K562 (cell line): ENCODE results near the gene MCM9. TPM values are rescaled to one million over a fixed set of nuclear protein-coding genes. Genes with fewer than 3 reads are reported as not detected.

Experiments
- ATAC-seq: fragments of 200-7000 bp; cut with Tn5 transposase; 3 replicates; pipeline ENCODE4 v1.9.1; 2020; ENCODE audit warnings: moderate library complexity
- BruUV-seq: library from RNA; stranded (reverse); fragments of 400-500 nt; replicated peaks from 2 replicates; lab custom pipeline; 2021; lab: Mats Ljungman, UMichigan
- CTCF ChIA-PET: fragments of 300-600 bp; formaldehyde crosslinking; extraction: SDS; loops from one replicate; lab custom pipeline; 2021; ENCODE audit warnings: low intra/inter-chr PET ratio; lab: Yijun Ruan, JAX
- POLR2A ChIA-PET: fragments of 300-600, 350-650 bp; sonication (Branson Sonifier 250); formaldehyde crosslinking; extraction: SDS; loops from one replicate; lab custom pipeline; 2021; ENCODE audit warnings: antibody characterized with exemption, inconsistent platforms; lab: Yijun Ruan, JAX
- DNase-seq, 4 experiments: peaks; one replicate each; pipeline versions ENCODE4 v3.0.0 to v3.0.0-alpha.2; 2011 to 2018; ENCODE audit warnings: low spot score in 3 of 4, mixed read lengths in 3 of 4; ENCODE audit errors: extremely low read depth in 1 of 4
- FAIRE-seq: peaks from 2 replicates; lab custom pipeline; 2011; peaks lifted over from hg19 to GRCh38; lab: Jason Lieb, UNC
- H2AFZ ChIP-seq: 2 replicates; pipeline ENCODE4 v1.6.0; 2011; ENCODE audit warnings: low read depth, low read length, control low read depth, inconsistent platforms
- H3K27ac ChIP-seq: fragments of 200-600 bp; 3 replicates; pipeline ENCODE4 v1.8.0; 2011; ENCODE audit warnings: low read depth, mild to moderate bottlenecking, control low read depth, inconsistent platforms, low read length, moderate library complexity, mixed read lengths; ENCODE audit errors: extremely low read depth
- H3K27me3 ChIP-seq, 2 experiments: fragments of 300-600 bp in 1 of 2; 2 replicates in 1 of 2; 3 replicates in 1 of 2; pipeline versions ENCODE4 v1.6.0 to v1.8.0; 2011; ENCODE audit warnings: inconsistent platforms in 2 of 2, low read length in 2 of 2, mild to moderate bottlenecking in 1 of 2, mixed read lengths in 1 of 2, moderate library complexity in 1 of 2; ENCODE audit not compliant: control insufficient read depth in 2 of 2, insufficient read depth in 2 of 2
- H3K36me3 ChIP-seq: fragments of 300-600 bp; 3 replicates; pipeline ENCODE4 v1.8.0; 2011; ENCODE audit warnings: mild to moderate bottlenecking, low read length, inconsistent platforms; ENCODE audit not compliant: control insufficient read depth, insufficient read depth
- H3K4me1 ChIP-seq, 2 experiments: fragments of 200-600 bp in 1 of 2; replicated peaks in 1 of 2; 2 replicates in 1 of 2; 3 replicates in 1 of 2; pipeline versions ENCODE4 v1.5.1 to v1.8.0; 2011; ENCODE audit warnings: inconsistent platforms in 2 of 2, low read length in 2 of 2, mild to moderate bottlenecking in 1 of 2, mixed read lengths in 1 of 2, moderate library complexity in 1 of 2; ENCODE audit not compliant: control insufficient read depth in 2 of 2, insufficient read depth in 2 of 2
- H3K4me2 ChIP-seq: 2 replicates; pipeline ENCODE4 v1.6.1; 2011; ENCODE audit warnings: low read length, control low read depth, inconsistent platforms, mixed read lengths; ENCODE audit not compliant: insufficient read depth
- H3K4me3 ChIP-seq: fragments of 200-600 bp; sonication (generic), shearing (Covaris generic); 2 replicates; pipeline ENCODE4 v1.5.1; 2016; ENCODE audit warnings: control low read depth, inconsistent platforms
- H3K79me2 ChIP-seq: fragments of 200-600 bp; 3 replicates; pipeline ENCODE4 v1.8.0; 2011; ENCODE audit warnings: low read length, inconsistent platforms; ENCODE audit not compliant: control insufficient read depth, insufficient read depth
- H3K9ac ChIP-seq, 2 experiments: 2 replicates each; pipeline versions ENCODE4 v1.6.0 to v1.6.1; 2011; ENCODE audit warnings: low read depth in 2 of 2, low read length in 2 of 2, control low read depth in 1 of 2, inconsistent platforms in 1 of 2, mild to moderate bottlenecking in 1 of 2, mixed read lengths in 1 of 2; ENCODE audit not compliant: insufficient read depth in 1 of 2
- H3K9me1 ChIP-seq: one replicate; pipeline ENCODE4 v1.6.0; 2011; ENCODE audit warnings: inconsistent platforms, mild to moderate bottlenecking, low read length, moderate library complexity; ENCODE audit not compliant: control insufficient read depth, insufficient read depth
- H3K9me3 ChIP-seq: replicated peaks from 2 replicates; pipeline ENCODE4 v1.5.1; 2011; ENCODE audit warnings: low read depth, low read length, inconsistent platforms; ENCODE audit not compliant: control insufficient read depth, insufficient read depth
- H4K20me1 ChIP-seq: replicated peaks from 2 replicates; pipeline ENCODE4 v1.6.1; 2011; ENCODE audit warnings: low read length, inconsistent platforms, mixed read lengths; ENCODE audit not compliant: control insufficient read depth, insufficient read depth
- BCL6 ChIP-seq: fragments of 250-450 bp; sonication (Bioruptor Pico); IDR thresholded peaks from 2 replicates; pipeline ENCODE4 v1.4.0; 2020
- EP300 ChIP-seq: IDR thresholded peaks from 2 replicates; pipeline ENCODE4 v1.6.1; 2012; ENCODE audit warnings: low read length, improper control_type of control experiment
- MEIS2 ChIP-seq: fragments of 450-650 bp; IDR thresholded peaks from 2 replicates; pipeline ENCODE4 v1.6.1; 2014; ENCODE audit warnings: mild to moderate bottlenecking; ENCODE audit not compliant: partially characterized antibody
- SIN3B ChIP-seq: fragments of 450-650 bp; IDR thresholded peaks from 2 replicates; pipeline ENCODE4 v1.6.1; 2017; ENCODE audit warnings: low read depth, mild to moderate bottlenecking, moderate library complexity
- TBL1XR1 ChIP-seq, 2 experiments: IDR thresholded peaks; 2 replicates each; pipeline ENCODE4 v1.6.1; 2012; ENCODE audit warnings: improper control_type of control experiment in 2 of 2, low read length in 2 of 2, mild to moderate bottlenecking in 1 of 2
- ZFP30 ChIP-seq: fragments of 250-450 bp; sonication (Bioruptor Pico); IDR thresholded peaks from 2 replicates; pipeline ENCODE4 v1.8.0; 2022; ENCODE audit warnings: moderate library complexity, mild to moderate bottlenecking, inconsistent platforms, borderline replicate concordance
- ZNF408 ChIP-seq: fragments of 250-450 bp; sonication (Bioruptor Pico); IDR thresholded peaks from 2 replicates; pipeline ENCODE4 v1.4.0; 2020; ENCODE audit warnings: low read depth, mild to moderate bottlenecking, moderate library complexity
- WGBS: fragments of 100-300 bp; shearing (Covaris generic); methylation state at CpG from one replicate; pipeline ENCODE4 v1.1.6; 2016; ENCODE audit warnings: low coverage, mixed read lengths; ENCODE audit not compliant: insufficient coverage; ENCODE audit errors: missing lambda C conversion rate; 5-methylcytosine and 5-hydroxymethylcytosine counted together
- in situ Hi-C: fragments of 300-500 bp; cut with MboI; formaldehyde crosslinking; loops from 4 replicates; pipeline ENCODE4 v1.15.0; 2018; ENCODE audit warnings: inconsistent platforms, mixed read lengths
- intact Hi-C: fragments of 100-400 bp; cut with micrococcal nuclease; formaldehyde crosslinking; loops from 2 replicates; pipeline ENCODE4 v1.14.2; 2022
- polyA plus RNA-seq, 8 experiments: library from polyadenylated mRNA; depleted of rRNA in 4 of 8; stranded (reverse) in 5 of 8; unstranded in 3 of 8; fragments of >200 nt; fragmentation: Nextera tagmentation in 2 of 8; fragmentation: Illumina TruSeq in 1 of 8; extraction: Ambion mirVana in 2 of 8; extraction: Trizol in 1 of 8; gene quantifications; 2 replicates each; pipeline versions ENCODE4 v1.2.1 to v1.2.3, GENCODE V29; 2011 to 2014; ENCODE audit warnings: inconsistent platforms in 1 of 8, missing spikeins in 1 of 8
- total RNA-seq, 7 experiments: library from RNA; depleted of rRNA in 6 of 7; stranded (reverse); fragments of >200 nt in 6 of 7; fragmentation: Illumina TruSeq in 2 of 7; extraction: Trizol in 2 of 7; gene quantifications; 2 replicates each; pipeline versions ENCODE4 v1.2.1 to v1.2.3, GENCODE V29; 2011 to 2021; ENCODE audit warnings: low replicate concordance in 1 of 7

Gene MCM9
- total and polyA plus RNA-seq, 9 of the 15 experiments (the other 6 are each of a cell fraction or from before 2014, with no cell fraction given): 4.8 to 16.7 (median 11.6) TPM

DNA sequence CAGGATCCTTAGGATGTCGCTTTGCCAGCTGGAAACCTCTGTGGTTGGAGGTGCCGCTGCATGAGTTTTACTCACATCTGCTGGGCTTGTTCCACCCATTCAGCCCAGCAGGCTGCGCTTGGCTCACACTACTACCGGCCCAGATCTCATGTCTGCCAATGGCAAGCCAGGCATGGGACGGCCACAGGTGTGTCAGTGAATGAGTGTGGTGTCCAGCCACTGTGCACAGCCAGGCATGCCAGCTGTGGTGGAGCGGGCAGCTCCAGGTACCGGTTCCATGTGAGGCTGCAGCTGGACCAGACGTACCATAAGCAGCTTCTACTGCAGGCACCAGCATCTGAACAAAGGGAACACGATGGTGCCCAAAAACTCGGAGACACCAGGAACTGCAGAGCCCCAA, 74.1 kb downstream of the MCM9 start:
- Histone ChIP-seq H4K20me1 (no peaks in the 10 kb centered on the region), H3K9ac (no peak overlapping the region), H3K36me3 (no peaks in the 10 kb centered on the region), H2AFZ (no peak overlapping the region), H3K4me1 (peaks cover 0 to 4% of the 10 kb centered on the region in 2 experiments; a peak in 2 of 5 replicates), H3K79me2 (0 out of 3 replicates have a peak, but pooled peaks cover 4% of the 10 kb centered on the region), H3K4me3 (no peak overlapping the region), H3K9me1 (no peaks in the 10 kb centered on the region), H3K4me2 (no peak overlapping the region), H3K27me3 (no peaks in the 10 kb centered on the region), H3K9me3 (no peaks in the 10 kb centered on the region), H3K27ac (no peak overlapping the region)
- DNase-seq: no peak
- 64% methylated on average over 10 of the region's 10 CpGs for WGBS
- intact Hi-C loops (no loop called here), in situ Hi-C loops (no loop called here)
- no peak for FAIRE-seq
- BruUV-seq: no TSS peak
- ChIA-PET CTCF (no interaction called here), POLR2A (interaction anchor here (0.7 to 2.4 kb wide), 3 partner anchors 10 to 103 kb away, joined by 3 to 9 read pairs (median 3); partner anchors contain the start of gene ASF1A)
- peak; percentile 21; the same call in 1 of the 3 replicates for ATAC-seq
- TF ChIP-seq BCL6 (no peak), MEIS2 (no peak), EP300 (no peak), TBL1XR1 (IDR thresholded peaks at IDR 0.05; ENCODE audit: low read length in 2 of 2) (no peak), ZFP30 (CRISPR knock-in tag) (no peak), SIN3B (no peak), ZNF408 (CRISPR knock-in tag) (no peak)
